CD4-positive, alpha-beta T cell (primary cell): ENCODE results near the gene WDR45. TPM values are rescaled to one million over a fixed set of nuclear protein-coding genes. Genes with fewer than 3 reads are reported as not detected.

Experiments used
- ATAC-seq: fragments of 200-7000 bp; cut with Tn5 transposase; one replicate; pipeline ENCODE4 v1.10.0; 2022; ENCODE audit warnings: mild to moderate bottlenecking; ENCODE audit not compliant: poor library complexity
- CTCF ChIA-PET: fragments of 350-600 bp; sonication (Branson Sonifier 250); formaldehyde crosslinking; loops from one replicate; lab custom pipeline; 2021; ENCODE audit warnings: antibody characterized with exemption, inconsistent platforms; lab: Charles Lee
- POLR2A ChIA-PET: fragments of 350-600 bp; sonication (Branson Sonifier 250); formaldehyde crosslinking; loops from one replicate; lab custom pipeline; 2021; ENCODE audit warnings: antibody characterized with exemption, inconsistent platforms; lab: Charles Lee
- DNase-seq, 14 experiments: peaks; one replicate each; pipeline ENCODE4 v3.0.0-alpha.2; 2013 to 2020; ENCODE audit warnings: mixed read lengths in 2 of 14
- H3K27ac ChIP-seq, 2 donors: one replicate each; pipeline versions ENCODE4 v1.5.1 to v1.7.0; 2013; ENCODE audit warnings: low read length in 2 of 2, low read depth in 1 of 2, mild to moderate bottlenecking in 1 of 2
- H3K27me3 ChIP-seq, 2 experiments: 1 replicate in 1 of 2; 2 replicates in 1 of 2; pipeline versions ENCODE4 v1.6.1 to v1.7.0; 2013; ENCODE audit warnings: low read length in 2 of 2, control low read depth in 1 of 2, mild to moderate bottlenecking in 1 of 2, moderate library complexity in 1 of 2; ENCODE audit not compliant: insufficient read depth in 2 of 2, control insufficient read depth in 1 of 2
- H3K36me3 ChIP-seq: one replicate; pipeline ENCODE4 v1.6.1; 2013; ENCODE audit warnings: low read length, control low read depth; ENCODE audit not compliant: insufficient read depth
- H3K4me1 ChIP-seq: one replicate; pipeline ENCODE4 v1.6.1; 2013; ENCODE audit warnings: low read length, control low read depth; ENCODE audit not compliant: insufficient read depth
- H3K4me3 ChIP-seq: one replicate; pipeline ENCODE4 v1.5.1; 2013; ENCODE audit warnings: mild to moderate bottlenecking, low read length, moderate library complexity
- H3K9me3 ChIP-seq, 2 experiments: 1 replicate in 1 of 2; 2 replicates in 1 of 2; pipeline versions ENCODE4 v1.6.1 to v1.7.0; 2013; ENCODE audit warnings: low read length in 2 of 2, mild to moderate bottlenecking in 2 of 2, control low read depth in 1 of 2, moderate library complexity in 1 of 2; ENCODE audit not compliant: control insufficient read depth in 1 of 2, insufficient read depth in 1 of 2
- H3K27ac Mint-ChIP-seq: one replicate; pipeline ENCODE4 v1.8.0; 2020; ENCODE audit warnings: mixed read lengths
- H3K27me3 Mint-ChIP-seq: one replicate; pipeline ENCODE4 v1.8.0; 2021; ENCODE audit warnings: mixed read lengths
- H3K36me3 Mint-ChIP-seq: one replicate; pipeline ENCODE4 v1.8.0; 2021; ENCODE audit warnings: low read depth, mixed read lengths
- H3K4me1 Mint-ChIP-seq: one replicate; pipeline ENCODE4 v1.8.0; 2021; ENCODE audit warnings: low read depth, mixed read lengths
- H3K4me3 Mint-ChIP-seq: one replicate; pipeline ENCODE4 v1.8.0; 2020; ENCODE audit warnings: mild to moderate bottlenecking, mixed read lengths
- H3K9me3 Mint-ChIP-seq: one replicate; pipeline ENCODE4 v1.8.0; 2020; ENCODE audit warnings: mixed read lengths
- CTCF ChIP-seq: fragments of 200-600 bp; IDR thresholded peaks from one replicate; pipeline ENCODE4 v1.8.0; 2022; ENCODE audit warnings: antibody characterized with exemption, mild to moderate bottlenecking
- intact Hi-C, 2 experiments: fragments of 100-400 bp; cut with DNase I in 1 of 2; cut with micrococcal nuclease in 1 of 2; formaldehyde crosslinking; loops; one replicate each; pipeline versions ENCODE4 v1.15.1 to v1.9.0; 2023 to 2025; cut with DNase I, micrococcal nuclease
- total RNA-seq, 174 experiments: library from RNA in 2 of 174; stranded (reverse) in 2 of 174; gene quantifications; one replicate each; pipeline ENCODE4 v1.2.3 and lab custom pipeline; 2021 to 2026

Gene WDR45
- total RNA-seq, 2 experiments from 2014 or later = 74.8 to 78.7 TPM

- Mint-ChIP-seq H3K27me3 (no peaks in the 10 kb centered on the region), H3K4me1 (no peaks in the 10 kb centered on the region), H3K27ac (no peak overlapping the region), H3K36me3 (peaks cover 44% of the 10 kb centered on the region), H3K9me3 (no peaks in the 10 kb centered on the region), H3K4me3 (no peak overlapping the region)
- DNase-seq = no peak
- CTCF ChIA-PET = interaction anchor here (0.6 kb wide), 1 partner anchor 13 kb away, joined by 3 read pairs; no protein-coding TSS in a partner anchor
- ATAC-seq = no peak
- Histone ChIP-seq H3K27me3 (no peaks in the 10 kb centered on the region), H3K4me1 (no peaks in the 10 kb centered on the region), H3K4me3 (no peak overlapping the region), H3K9me3 (no peaks in the 10 kb centered on the region), H3K27ac (no peak overlapping the region), H3K36me3 (peaks cover 36% of the 10 kb centered on the region)
- intact Hi-C loops = no loop called here
- no peak for TF ChIP-seq CTCF
- POLR2A ChIA-PET = interaction anchor here (0.9 kb wide), 1 partner anchor 56 kb away, joined by 3 read pairs; no protein-coding TSS in a partner anchor
These were observed 30.7 kb upstream of the WDR45 start for GRCh38 chrX:49110417-49110816.

- ChIA-PET POLR2A (no interaction called here), CTCF (no interaction called here)
- Mint-ChIP-seq H3K36me3 (peaks cover 38% of the 10 kb centered on the region), H3K4me3 (no peak overlapping the region), H3K9me3 (no peaks in the 10 kb centered on the region), H3K27me3 (no peaks in the 10 kb centered on the region), H3K4me1 (no peaks in the 10 kb centered on the region), H3K27ac (no peak overlapping the region)
- H3K4me3 ChIP-seq = no peak overlapping the region
- no peaks in the 10 kb centered on the region for H3K9me3 ChIP-seq
- H3K4me1 ChIP-seq = no peaks in the 10 kb centered on the region
- no peak for TF ChIP-seq CTCF
- H3K27me3 ChIP-seq = no peaks in the 10 kb centered on the region
- H3K27ac ChIP-seq = no peak overlapping the region
- ATAC-seq (no peak), DNase-seq (no peak)
- H3K36me3 ChIP-seq = peaks cover 25% of the 10 kb centered on the region
- intact Hi-C loops = no loop called here
These were observed 29.0 kb upstream of the WDR45 start for GRCh38 chrX:49108641-49109040.

- H3K4me3 Mint-ChIP-seq = no peak overlapping the region
- H3K4me1 Mint-ChIP-seq = no peaks in the 10 kb centered on the region
- no peak overlapping the region for H3K4me3 ChIP-seq
- intact Hi-C loops = no loop called here
- peaks cover 10% of the 10 kb centered on the region for H3K36me3 ChIP-seq
- no peaks in the 10 kb centered on the region for H3K27me3 Mint-ChIP-seq
- no peak for TF ChIP-seq CTCF
- peak in 4 of 14 experiments; percentile 5 to 34 (median 27) for DNase-seq
- peaks cover 24% of the 10 kb centered on the region for H3K36me3 Mint-ChIP-seq
- H3K4me1 ChIP-seq = no peaks in the 10 kb centered on the region
- H3K9me3 ChIP-seq = no peaks in the 10 kb centered on the region
- H3K27me3 ChIP-seq = no peaks in the 10 kb centered on the region
- no peak overlapping the region for H3K27ac Mint-ChIP-seq
- ChIA-PET POLR2A (interaction anchor here (0.6 kb wide), 1 partner anchor 195 kb away, joined by 3 read pairs; the partner anchor contains the start of gene SLC35A2), CTCF (interaction anchor here (0.6 to 1.3 kb wide), 2 partner anchors 45 to 60 kb away, joined by 3 read pairs; no protein-coding TSS in a partner anchor)
- H3K9me3 Mint-ChIP-seq = no peaks in the 10 kb centered on the region
- no peak overlapping the region for H3K27ac ChIP-seq
- ATAC-seq = peak; percentile 63
These were observed 27.2 kb upstream of the WDR45 start for GRCh38 chrX:49106930-49107329.
